ENCODE data around the gene HOXB6. TPM values are rescaled to one million over a fixed set of nuclear protein-coding genes. Genes with fewer than 3 reads are reported as not detected.

The HOXB6 gene
- total RNA-seq, 3 donors from 2014 or later: 41.3 to 68.8 (median 50.9) TPM

GRCh38 chr17:48608494-48608834 is 3.7 kb upstream of the HOXB6 start:
- Histone ChIP-seq H3K4me1 (ENCODE audit: low read depth) (peaks cover 21% of the 10 kb centered on the region), H3K4me3 (no peak overlapping the region), H3K9me3 (no peaks in the 10 kb centered on the region), H3K36me3 (ENCODE audit: low read depth) (no peaks in the 10 kb centered on the region)
- intact Hi-C loops (cut with DNase I, micrococcal nuclease): no loop called here
- TF ChIP-seq, protein P1, sequence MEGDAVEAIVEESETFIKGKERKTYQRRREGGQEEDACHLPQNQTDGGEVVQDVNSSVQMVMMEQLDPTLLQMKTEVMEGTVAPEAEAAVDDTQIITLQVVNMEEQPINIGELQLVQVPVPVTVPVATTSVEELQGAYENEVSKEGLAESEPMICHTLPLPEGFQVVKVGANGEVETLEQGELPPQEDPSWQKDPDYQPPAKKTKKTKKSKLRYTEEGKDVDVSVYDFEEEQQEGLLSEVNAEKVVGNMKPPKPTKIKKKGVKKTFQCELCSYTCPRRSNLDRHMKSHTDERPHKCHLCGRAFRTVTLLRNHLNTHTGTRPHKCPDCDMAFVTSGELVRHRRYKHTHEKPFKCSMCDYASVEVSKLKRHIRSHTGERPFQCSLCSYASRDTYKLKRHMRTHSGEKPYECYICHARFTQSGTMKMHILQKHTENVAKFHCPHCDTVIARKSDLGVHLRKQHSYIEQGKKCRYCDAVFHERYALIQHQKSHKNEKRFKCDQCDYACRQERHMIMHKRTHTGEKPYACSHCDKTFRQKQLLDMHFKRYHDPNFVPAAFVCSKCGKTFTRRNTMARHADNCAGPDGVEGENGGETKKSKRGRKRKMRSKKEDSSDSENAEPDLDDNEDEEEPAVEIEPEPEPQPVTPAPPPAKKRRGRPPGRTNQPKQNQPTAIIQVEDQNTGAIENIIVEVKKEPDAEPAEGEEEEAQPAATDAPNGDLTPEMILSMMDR (IDR thresholded peaks at IDR 0.05): no peak
- ATAC-seq (no peak), DNase-seq (no peak)

- ATAC-seq (no peak), DNase-seq (no peak)
- intact Hi-C loops (cut with DNase I, micrococcal nuclease): no loop called here
- Histone ChIP-seq H3K36me3 (ENCODE audit: low read depth) (no peaks in the 10 kb centered on the region), H3K4me1 (ENCODE audit: low read depth) (peaks cover 13% of the 10 kb centered on the region), H3K4me3 (no peak overlapping the region), H3K9me3 (no peaks in the 10 kb centered on the region)
- TF ChIP-seq, protein P1 (IDR thresholded peaks at IDR 0.05): no peak
Observed at GRCh38 chr17:48606892-48607614, 2.3 kb upstream of the HOXB6 start.

DNA sequence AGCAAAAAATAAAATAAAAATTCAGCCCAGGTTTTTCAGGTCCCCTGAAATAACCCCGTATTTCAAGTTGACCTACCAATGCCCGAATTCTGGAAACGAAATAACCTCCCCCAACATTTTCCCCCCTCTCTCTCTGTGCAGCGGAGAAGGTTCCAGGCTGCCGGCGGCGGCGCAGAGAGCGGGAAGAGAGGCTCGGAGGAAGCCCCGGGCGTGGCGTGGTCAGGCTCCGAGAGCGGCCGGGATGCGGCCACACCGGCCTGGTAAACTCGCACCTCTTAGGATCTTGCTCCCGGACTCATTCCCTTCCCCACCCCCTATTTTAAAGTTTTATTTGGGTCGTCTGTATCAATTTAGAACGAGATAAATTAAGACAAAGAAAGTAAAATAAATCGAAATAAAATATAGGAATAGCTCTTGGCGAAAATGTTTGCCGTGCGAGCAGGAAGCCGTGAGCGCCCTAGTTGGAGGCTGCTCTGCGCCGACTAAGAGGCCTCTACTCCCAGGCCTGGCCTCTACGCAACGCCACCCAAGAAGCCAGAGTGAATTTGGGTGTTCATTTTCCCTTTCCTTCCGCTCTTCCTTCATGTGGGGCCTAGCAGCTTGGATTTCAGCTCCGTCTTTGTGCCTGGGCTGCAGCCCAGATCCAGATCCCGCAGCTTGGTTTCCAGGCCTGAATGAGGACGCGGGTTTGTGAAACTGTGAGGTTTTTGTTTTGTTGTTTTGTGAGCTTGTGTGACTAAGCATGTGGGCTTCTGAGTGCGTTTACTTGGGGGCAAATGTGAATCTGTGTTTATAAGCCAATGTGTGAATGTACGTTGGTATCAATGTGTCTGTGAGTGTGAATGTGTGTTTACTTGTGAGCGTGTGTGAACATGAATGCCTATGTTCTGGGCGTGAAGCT is 1.5 kb upstream of the HOXB6 start:
- Histone ChIP-seq H3K36me3 (ENCODE audit: low read depth) (no peaks in the 10 kb centered on the region), H3K9me3 (no peaks in the 10 kb centered on the region), H3K4me3 (no peak overlapping the region), H3K4me1 (ENCODE audit: low read depth) (peaks cover 9% of the 10 kb centered on the region)
- no peak for DNase-seq
- TF ChIP-seq, protein P1 (IDR thresholded peaks at IDR 0.05): no peak
- intact Hi-C loops (cut with DNase I, micrococcal nuclease): no loop called here
- ATAC-seq: no peak

DNA sequence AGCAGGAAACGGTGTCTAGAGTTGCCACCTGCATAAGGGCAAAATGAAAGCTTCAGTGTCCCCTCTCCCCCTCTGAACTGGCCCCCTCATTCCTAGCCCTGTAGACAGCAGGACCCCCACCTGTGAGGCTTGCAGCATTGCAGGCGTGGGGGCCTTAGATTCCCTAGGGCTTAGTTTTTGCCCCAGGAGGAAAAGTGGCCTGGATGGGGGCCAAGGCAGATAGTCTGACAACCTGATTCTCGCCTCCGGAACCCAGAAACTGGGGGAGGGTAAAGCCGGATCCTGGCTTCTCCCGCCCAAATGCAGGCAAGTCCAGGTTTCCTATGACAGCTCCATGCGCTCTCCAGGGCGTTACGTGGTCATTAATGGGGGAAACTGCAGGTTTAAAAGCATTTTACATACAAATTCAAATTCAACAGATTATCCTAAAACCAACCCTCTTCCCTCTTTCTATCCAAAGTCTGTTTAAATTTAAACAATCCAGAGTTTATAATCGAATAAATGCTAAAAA is 678 bp upstream of the HOXB6 start:
- intact Hi-C loops (cut with DNase I, micrococcal nuclease): no loop called here
- no peak overlapping the region for H3K4me3 ChIP-seq

DNA sequence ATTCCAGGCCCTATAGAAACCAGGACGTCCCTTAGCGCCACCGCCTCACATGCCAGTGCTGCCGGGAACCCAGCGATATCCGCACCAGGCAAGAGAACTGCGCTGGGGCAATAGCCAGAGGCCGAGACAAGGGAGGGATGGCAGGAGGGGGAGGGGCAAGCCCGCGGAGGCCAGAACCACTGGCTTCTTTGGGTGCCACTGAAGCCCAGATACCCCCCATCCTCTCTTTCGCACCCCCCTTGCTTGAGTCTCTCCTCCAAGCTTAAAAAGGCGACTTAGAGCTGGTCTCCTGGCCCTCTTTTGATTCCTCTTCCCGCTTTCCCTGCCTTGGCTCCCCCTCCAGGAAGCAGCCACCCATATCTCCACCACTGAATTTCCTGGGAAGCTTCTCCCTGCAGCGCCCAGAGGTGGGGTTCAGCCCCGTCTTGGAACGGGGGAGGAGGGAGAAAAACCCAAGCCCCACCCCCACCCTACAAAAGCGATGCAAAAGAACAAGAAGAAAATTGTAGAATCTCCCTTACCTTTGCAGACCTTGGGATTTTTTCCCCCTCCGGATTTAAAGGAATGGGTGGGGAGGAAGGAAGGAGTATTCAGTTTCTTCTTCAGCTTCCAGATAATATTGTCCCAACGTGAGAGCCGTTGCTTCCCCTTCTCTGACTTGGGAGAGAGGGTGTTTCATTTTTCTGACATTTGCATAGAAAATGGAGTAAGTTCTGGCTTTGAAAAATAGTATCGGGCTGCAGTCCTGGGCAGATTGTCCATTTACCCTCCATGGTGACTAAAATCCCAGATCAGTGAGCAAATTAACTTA is 622 bp downstream of the HOXB6 start:
- Histone ChIP-seq H3K4me3 (peak overlapping the region; percentile 54), H3K9me3 (no peaks in the 10 kb centered on the region), H3K4me1 (ENCODE audit: low read depth) (peaks cover 22% of the 10 kb centered on the region), H3K36me3 (ENCODE audit: low read depth) (no peaks in the 10 kb centered on the region)
- DNase-seq (peak; percentile 77 to 84 (median 81)), ATAC-seq (peak; percentile 69)
- intact Hi-C loops (cut with DNase I, micrococcal nuclease): no loop called here
- TF ChIP-seq, protein P1 (IDR thresholded peaks at IDR 0.05): no peak

More for the DNA sequence above, 678 bp upstream of the HOXB6 start:
- no peaks in the 10 kb centered on the region for H3K9me3 ChIP-seq
- peaks cover 12% of the 10 kb centered on the region for H3K4me1 ChIP-seq (ENCODE audit: low read depth)
- ATAC-seq: no peak
- TF ChIP-seq, protein P1 (IDR thresholded peaks at IDR 0.05): no peak
- DNase-seq: peak in 2 of 3 donors; percentile 49 to 54
- no peaks in the 10 kb centered on the region for H3K36me3 ChIP-seq (ENCODE audit: low read depth)
